ENCODE data around the gene SIRPB1. TPM values are rescaled to one million over a fixed set of nuclear protein-coding genes. Genes with fewer than 3 reads are reported as not detected.

SIRPB1 gene
- total RNA-seq, 1 experiment from 2014 or later, result not detected

DNA sequence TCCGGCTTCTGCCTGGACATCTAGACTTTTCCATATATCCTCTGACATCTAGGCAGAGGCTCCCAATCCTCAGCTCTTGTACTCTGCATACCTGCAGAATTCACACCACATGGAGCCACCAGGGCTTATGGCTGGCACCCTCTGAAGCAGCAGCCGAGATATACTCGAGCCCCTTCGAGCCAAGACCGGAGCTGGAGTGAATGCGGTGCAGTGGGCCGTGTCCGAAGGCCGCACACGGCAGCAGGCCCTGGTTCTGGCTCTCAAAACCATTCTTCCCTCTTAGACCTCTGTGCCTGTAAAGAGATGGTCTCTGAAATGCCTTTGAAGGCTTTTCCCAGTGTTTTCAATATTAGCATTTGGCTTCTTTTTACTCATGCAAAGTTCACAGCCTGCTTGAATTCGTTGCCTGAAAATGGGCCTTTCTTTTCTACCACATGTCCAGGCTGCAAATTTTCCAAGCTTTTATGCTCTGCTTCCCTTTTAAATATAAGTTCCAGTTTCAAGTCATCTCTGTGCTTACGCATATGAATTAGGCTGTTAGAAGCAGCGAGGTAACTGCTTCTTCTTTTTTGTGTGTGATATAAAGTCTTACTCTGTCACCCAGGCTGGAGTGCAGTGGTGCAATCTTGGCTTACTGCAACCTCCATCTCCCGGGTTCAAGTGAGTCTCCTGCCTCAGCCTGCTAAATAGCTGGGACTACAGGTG is 3.8 kb upstream of the SIRPB1 start:
- TF ChIP-seq JUN (CRISPR knock-in tag; IDR thresholded peaks at IDR 0.05) (no peak), ZNF263 (CRISPR knock-in tag; IDR thresholded peaks at IDR 0.05; ENCODE audit: low read depth) (no peak)
- DNase-seq (ENCODE audit: low spot score) (no peak), ATAC-seq (no peak)
- ChIA-PET POLR2A (no interaction called here), CTCF (interaction anchor here (1.2 to 1.4 kb wide), 3 partner anchors 8 to 154 kb away, joined by 3 to 6 read pairs (median 4); no protein-coding TSS in a partner anchor)
- H3K4me1 Mint-ChIP-seq, result peaks cover 19% of the 10 kb centered on the region
- H3K36me3 Mint-ChIP-seq, result peaks cover 2% of the 10 kb centered on the region; the same call in 1 of the 2 replicates
- no peak overlapping the region for H3K4me3 Mint-ChIP-seq
- H3K27ac Mint-ChIP-seq, result no peak overlapping the region
- peaks cover 5% of the 10 kb centered on the region; the same call in 1 of the 2 replicates for H3K27me3 Mint-ChIP-seq (ENCODE audit: low read depth)
- peaks cover 4% of the 10 kb centered on the region for H3K9me3 Mint-ChIP-seq

GRCh38 chr20:1622450-1622849 is 2.6 kb upstream of the SIRPB1 start:
- DNase-seq (ENCODE audit: low spot score), result no peak
- peaks cover 7% of the 10 kb centered on the region; the same call in 1 of the 2 replicates for H3K36me3 Mint-ChIP-seq
- no peak for ATAC-seq
- no peak for TF ChIP-seq E2F5 (CRISPR knock-in tag; IDR thresholded peaks at IDR 0.05)
- no peak for TF ChIP-seq ZNF317 (CRISPR knock-in tag; IDR thresholded peaks at IDR 0.05; ENCODE audit: borderline replicate concordance, low read depth)
- TF ChIP-seq FOXP1 (CRISPR knock-in tag; IDR thresholded peaks at IDR 0.05; ENCODE audit: borderline replicate concordance), result no peak
- TF ChIP-seq ERG (CRISPR knock-in tag; IDR thresholded peaks at IDR 0.05), result no peak
- no peak overlapping the region for H3K27ac Mint-ChIP-seq
- POLR2A ChIA-PET, result no interaction called here
- no peak overlapping the region for H3K4me3 Mint-ChIP-seq
- peaks cover 10% of the 10 kb centered on the region for H3K9me3 Mint-ChIP-seq
- CTCF ChIA-PET, result interaction anchor here (1.4 kb wide), 1 partner anchor 9 kb away, joined by 3 read pairs; no protein-coding TSS in a partner anchor
- H3K4me1 Mint-ChIP-seq, result peaks cover 19% of the 10 kb centered on the region
- peaks cover under 1% of the 10 kb centered on the region; the same call in 1 of the 2 replicates for H3K27me3 Mint-ChIP-seq (ENCODE audit: low read depth)

GRCh38 chr20:1621316-1621715 is 1.5 kb upstream of the SIRPB1 start:
- TF ChIP-seq IRF2 (CRISPR knock-in tag; IDR thresholded peaks at IDR 0.05; ENCODE audit: borderline replicate concordance, low read depth) (no peak), MLX (CRISPR knock-in tag; IDR thresholded peaks at IDR 0.05) (no peak), JAZF1 (CRISPR knock-in tag; IDR thresholded peaks at IDR 0.05) (no peak), ELF4 (CRISPR knock-in tag; IDR thresholded peaks at IDR 0.05; ENCODE audit: low read depth) (no peak)
- TF ChIP-seq, protein P1, sequence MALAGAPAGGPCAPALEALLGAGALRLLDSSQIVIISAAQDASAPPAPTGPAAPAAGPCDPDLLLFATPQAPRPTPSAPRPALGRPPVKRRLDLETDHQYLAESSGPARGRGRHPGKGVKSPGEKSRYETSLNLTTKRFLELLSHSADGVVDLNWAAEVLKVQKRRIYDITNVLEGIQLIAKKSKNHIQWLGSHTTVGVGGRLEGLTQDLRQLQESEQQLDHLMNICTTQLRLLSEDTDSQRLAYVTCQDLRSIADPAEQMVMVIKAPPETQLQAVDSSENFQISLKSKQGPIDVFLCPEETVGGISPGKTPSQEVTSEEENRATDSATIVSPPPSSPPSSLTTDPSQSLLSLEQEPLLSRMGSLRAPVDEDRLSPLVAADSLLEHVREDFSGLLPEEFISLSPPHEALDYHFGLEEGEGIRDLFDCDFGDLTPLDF (CRISPR knock-in tag; IDR thresholded peaks at IDR 0.05), result no peak
- H3K4me3 Mint-ChIP-seq, result no peak overlapping the region
- no peak overlapping the region for H3K27ac Mint-ChIP-seq
- no peaks in the 10 kb centered on the region; the same call in 1 of the 2 replicates for H3K27me3 Mint-ChIP-seq (ENCODE audit: low read depth)
- CTCF ChIA-PET, result no interaction called here
- peaks cover 19% of the 10 kb centered on the region for H3K4me1 Mint-ChIP-seq
- no peak for DNase-seq (ENCODE audit: low spot score)
- H3K36me3 Mint-ChIP-seq, result peaks cover 7% of the 10 kb centered on the region; the same call in 1 of the 2 replicates
- no peak for ATAC-seq
- H3K9me3 Mint-ChIP-seq, result peaks cover 10% of the 10 kb centered on the region
- POLR2A ChIA-PET, result no interaction called here

- peaks cover 15% of the 10 kb centered on the region for H3K9me3 Mint-ChIP-seq
- CTCF ChIA-PET, result interaction anchor here (1.0 kb wide), 1 partner anchor 12 kb away, joined by 3 read pairs; no protein-coding TSS in a partner anchor
- no peak for TF ChIP-seq MLX (CRISPR knock-in tag; IDR thresholded peaks at IDR 0.05)
- no peak for TF ChIP-seq ATF1 (CRISPR knock-in tag; IDR thresholded peaks at IDR 0.05)
- TF ChIP-seq NFYB (CRISPR knock-in tag; conservative IDR thresholded peaks at IDR 0.05; ENCODE audit: low read depth), result no peak
- TF ChIP-seq NFATC4 (CRISPR knock-in tag; IDR thresholded peaks at IDR 0.05), result no peak
- TF ChIP-seq TP53 (CRISPR knock-in tag; IDR thresholded peaks at IDR 0.05), result no peak
- no peak for TF ChIP-seq ARID4B (CRISPR knock-in tag; IDR thresholded peaks at IDR 0.05; ENCODE audit: borderline replicate concordance)
- no peak for TF ChIP-seq CREM (CRISPR knock-in tag; IDR thresholded peaks at IDR 0.05)
These were observed 762 bp downstream of the SIRPB1 start for GRCh38 chr20:1618954-1619540.

More at GRCh38 chr20:1618954-1619540, 762 bp downstream of the SIRPB1 start:
- Mint-ChIP-seq H3K4me3 (no peak overlapping the region), H3K27ac (no peak overlapping the region), H3K36me3 (peaks cover 7% of the 10 kb centered on the region; the same call in 1 of the 2 replicates), H3K4me1 (peaks cover 15% of the 10 kb centered on the region), H3K27me3 (ENCODE audit: low read depth) (peaks cover 8% of the 10 kb centered on the region)
- POLR2A ChIA-PET, result no interaction called here
- DNase-seq (ENCODE audit: low spot score), result no peak
- no peak for ATAC-seq

Data from WTC11 (cell line).